Lung (tissue), 12 donors: Measurements from ENCODE around the gene ESR1. TPM values are rescaled to one million over a fixed set of nuclear protein-coding genes. Genes with fewer than 3 reads are reported as not detected.
A peak's percentile ranks its signal among the peaks of the same experiment; 100 is the strongest.

ENCODE experiments used
- ATAC-seq: fragments of 200-7000 bp; cut with Tn5 transposase; one replicate; pipeline ENCODE4 v1.9.1; 2020; ENCODE audit warnings: moderate number of reproducible peaks; ENCODE audit not compliant: insufficient read depth, low FRiP score
- DNase-seq, 3 donors: peaks; one replicate each; pipeline ENCODE4 v3.0.0-alpha.2; 2013 to 2017
- H3K27ac ChIP-seq, 2 donors: one replicate each; pipeline ENCODE4 v1.5.1; 2013; ENCODE audit warnings: mild to moderate bottlenecking in 2 of 2, moderate library complexity in 2 of 2, control low read depth in 1 of 2, inconsistent platforms in 1 of 2, low read depth in 1 of 2, low read length in 1 of 2
- H3K27me3 ChIP-seq, 3 donors: one replicate each; pipeline ENCODE4 v1.5.1; 2013; ENCODE audit warnings: low read length in 2 of 3; ENCODE audit not compliant: control insufficient read depth in 3 of 3, insufficient read depth in 3 of 3
- H3K36me3 ChIP-seq, 4 donors: one replicate each; pipeline ENCODE4 v1.5.1; 2013; ENCODE audit warnings: low read length in 4 of 4, mild to moderate bottlenecking in 1 of 4, moderate library complexity in 1 of 4; ENCODE audit not compliant: control insufficient read depth in 4 of 4, insufficient read depth in 4 of 4
- H3K4me1 ChIP-seq, 5 donors: one replicate each; pipeline ENCODE4 v1.5.1; 2013; ENCODE audit warnings: low read length in 5 of 5, mild to moderate bottlenecking in 2 of 5, moderate library complexity in 1 of 5; ENCODE audit not compliant: control insufficient read depth in 5 of 5, insufficient read depth in 5 of 5
- H3K4me3 ChIP-seq: one replicate; pipeline ENCODE4 v1.5.1; 2013; ENCODE audit warnings: mild to moderate bottlenecking, control low read depth, moderate library complexity
- H3K9ac ChIP-seq, 2 donors: one replicate each; pipeline ENCODE4 v1.5.1; 2013; ENCODE audit warnings: low read length in 2 of 2, control low read depth in 1 of 2; ENCODE audit not compliant: insufficient read depth in 1 of 2
- H3K9me3 ChIP-seq, 4 donors: one replicate each; pipeline ENCODE4 v1.5.1; 2013; ENCODE audit warnings: low read length in 3 of 4, mild to moderate bottlenecking in 1 of 4, moderate library complexity in 1 of 4; ENCODE audit not compliant: control insufficient read depth in 4 of 4, insufficient read depth in 3 of 4
- WGBS, 2 donors: extraction: QIAGEN DNeasy Blood & Tissue Kit; methylation state at CpG; one replicate each; pipeline ENCODE4 v1.1.7; 2013; 5-methylcytosine and 5-hydroxymethylcytosine counted together
- polyA plus RNA-seq, 2 donors: library from polyadenylated mRNA; stranded (reverse); fragments of 200-250 nt; gene quantifications; one replicate each; pipeline ENCODE4 v1.2.1, GENCODE V29; 2013
- total RNA-seq, 2 donors: library from RNA; depleted of rRNA in 1 of 2; stranded (reverse); fragments of >200 nt in 1 of 2; gene quantifications; one replicate each; pipeline ENCODE4 v1.2.1, GENCODE V29; 2014 to 2021
- TF ChIP-seq, protein P1 (sequence below): IDR thresholded peaks from 2 replicates; pipeline ENCODE4 v1.5.1; 2012; ENCODE audit warnings: mild to moderate bottlenecking; ENCODE audit errors: control extremely low read depth, extremely low read depth
- donor health status: control.
- donor health status: control.
- donor health status: Bipolar disorder and iron deficiency.
- donor health status: healthy.
- donor health status: DM: yes; HTN: yes; CAD: no.

ESR1 gene
- total and polyA plus RNA-seq, 4 donors = 0.14 to 3.7 (median 0.78) TPM

- WGBS, 2 donors = 9 to 12% methylated on average over 20 of the region's 20 CpGs
- Histone ChIP-seq H3K27ac (no peak overlapping the region), H3K36me3 (no peaks in the 10 kb centered on the region), H3K27me3 (peaks cover 0 to 78% (median 61%) of the 10 kb centered on the region in 3 donors), H3K9ac (no peak overlapping the region), H3K9me3 (peaks cover 0 to 2% (median 0%) of the 10 kb centered on the region in 4 donors), H3K4me1 (peaks cover 0 to 14% (median 9%) of the 10 kb centered on the region in 5 donors), H3K4me3 (no peak overlapping the region)
- DNase-seq (peak in 1 of 3 donors; percentile 10), ATAC-seq (no peak)
- TF ChIP-seq, protein P1, sequence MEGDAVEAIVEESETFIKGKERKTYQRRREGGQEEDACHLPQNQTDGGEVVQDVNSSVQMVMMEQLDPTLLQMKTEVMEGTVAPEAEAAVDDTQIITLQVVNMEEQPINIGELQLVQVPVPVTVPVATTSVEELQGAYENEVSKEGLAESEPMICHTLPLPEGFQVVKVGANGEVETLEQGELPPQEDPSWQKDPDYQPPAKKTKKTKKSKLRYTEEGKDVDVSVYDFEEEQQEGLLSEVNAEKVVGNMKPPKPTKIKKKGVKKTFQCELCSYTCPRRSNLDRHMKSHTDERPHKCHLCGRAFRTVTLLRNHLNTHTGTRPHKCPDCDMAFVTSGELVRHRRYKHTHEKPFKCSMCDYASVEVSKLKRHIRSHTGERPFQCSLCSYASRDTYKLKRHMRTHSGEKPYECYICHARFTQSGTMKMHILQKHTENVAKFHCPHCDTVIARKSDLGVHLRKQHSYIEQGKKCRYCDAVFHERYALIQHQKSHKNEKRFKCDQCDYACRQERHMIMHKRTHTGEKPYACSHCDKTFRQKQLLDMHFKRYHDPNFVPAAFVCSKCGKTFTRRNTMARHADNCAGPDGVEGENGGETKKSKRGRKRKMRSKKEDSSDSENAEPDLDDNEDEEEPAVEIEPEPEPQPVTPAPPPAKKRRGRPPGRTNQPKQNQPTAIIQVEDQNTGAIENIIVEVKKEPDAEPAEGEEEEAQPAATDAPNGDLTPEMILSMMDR = no peak
Measured at GRCh38 chr6:151806757-151807512, 547 bp upstream of the ESR1 start.

GRCh38 chr6:151808371-151809241 lies 1.1 kb downstream of the ESR1 start:
- Histone ChIP-seq H3K4me1 (peaks cover 0 to 14% (median 9%) of the 10 kb centered on the region in 5 donors), H3K27me3 (peaks cover 0 to 73% (median 69%) of the 10 kb centered on the region in 3 donors), H3K4me3 (peak overlapping the region; percentile 2), H3K27ac (no peak overlapping the region), H3K9ac (no peak overlapping the region), H3K36me3 (no peaks in the 10 kb centered on the region), H3K9me3 (peaks cover 0 to 2% (median 0%) of the 10 kb centered on the region in 4 donors)
- ATAC-seq (no peak), DNase-seq (peak; percentile 29 to 50 (median 33))
- TF ChIP-seq, protein P1 = no peak
- 10 to 23% methylated on average over 40 to 60 of the region's 60 CpGs for WGBS, 2 donors

GRCh38 chr6:151811081-151811480 lies 3.6 kb downstream of the ESR1 start:
- no peak overlapping the region for H3K27ac ChIP-seq
- H3K36me3 ChIP-seq = no peaks in the 10 kb centered on the region
- peaks cover 4 to 63% (median 58%) of the 10 kb centered on the region in 3 donors for H3K27me3 ChIP-seq
- no peak overlapping the region for H3K4me3 ChIP-seq
- ATAC-seq = no peak
- WGBS, 2 donors = 52 to 57% methylated on average over 2 of the region's 2 CpGs
- DNase-seq = no peak
- no peak overlapping the region for H3K9ac ChIP-seq
- H3K4me1 ChIP-seq = peaks cover 0 to 14% (median 9%) of the 10 kb centered on the region in 5 donors
- H3K9me3 ChIP-seq = no peaks in the 10 kb centered on the region
- TF ChIP-seq, protein P1 = no peak
